GM19043 (cell line): ENCODE measurements around the gene CXCL1.

ENCODE experiments used
- ATAC-seq: cut with Tn5 transposase; IDR thresholded peaks from one replicate; pipeline ENCODE4 v1.9.1; 2021; ENCODE audit warnings: low read depth; ENCODE audit not compliant: unreplicated experiment

Gene CXCL1

DNA sequence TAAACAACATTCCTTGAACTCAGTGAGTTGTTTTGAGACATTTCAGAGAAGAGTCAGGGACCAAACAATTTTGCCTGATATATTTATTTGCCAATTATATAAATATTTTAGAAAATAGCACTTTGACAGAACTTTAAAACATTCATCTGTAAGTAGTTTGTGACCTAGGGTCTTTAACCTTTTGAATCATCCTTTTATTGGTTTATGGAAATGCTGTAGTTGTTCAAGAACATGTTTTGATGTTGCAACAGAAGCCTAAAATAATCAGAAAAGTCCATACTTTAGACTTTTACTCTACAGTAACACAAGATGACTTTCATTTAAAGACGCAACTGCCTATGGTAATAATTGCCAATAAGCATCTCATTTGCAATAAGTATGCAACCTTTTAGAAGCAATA, 43.0 kb downstream of the CXCL1 start:
- ATAC-seq, result no peak

DNA sequence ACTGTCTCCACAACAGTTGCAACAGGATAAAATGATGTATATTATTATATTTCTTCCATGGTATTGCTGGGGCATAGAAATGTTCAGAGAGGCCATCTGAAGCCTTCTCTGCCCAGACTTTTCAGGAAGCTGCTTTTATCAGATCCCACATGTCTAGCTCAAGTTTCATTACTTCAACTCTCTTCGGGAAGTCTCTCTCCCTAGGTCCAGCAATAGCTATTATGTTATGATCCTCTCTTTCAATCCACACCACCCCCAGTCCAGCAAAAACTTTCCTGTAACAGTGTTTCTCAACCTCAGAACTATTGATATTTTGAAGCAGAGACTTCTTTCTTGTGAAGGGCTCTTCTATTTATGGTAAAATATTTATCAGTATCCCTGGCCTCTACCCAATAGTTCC, 44.9 kb downstream of the CXCL1 start:
- ATAC-seq, result no peak

DNA sequence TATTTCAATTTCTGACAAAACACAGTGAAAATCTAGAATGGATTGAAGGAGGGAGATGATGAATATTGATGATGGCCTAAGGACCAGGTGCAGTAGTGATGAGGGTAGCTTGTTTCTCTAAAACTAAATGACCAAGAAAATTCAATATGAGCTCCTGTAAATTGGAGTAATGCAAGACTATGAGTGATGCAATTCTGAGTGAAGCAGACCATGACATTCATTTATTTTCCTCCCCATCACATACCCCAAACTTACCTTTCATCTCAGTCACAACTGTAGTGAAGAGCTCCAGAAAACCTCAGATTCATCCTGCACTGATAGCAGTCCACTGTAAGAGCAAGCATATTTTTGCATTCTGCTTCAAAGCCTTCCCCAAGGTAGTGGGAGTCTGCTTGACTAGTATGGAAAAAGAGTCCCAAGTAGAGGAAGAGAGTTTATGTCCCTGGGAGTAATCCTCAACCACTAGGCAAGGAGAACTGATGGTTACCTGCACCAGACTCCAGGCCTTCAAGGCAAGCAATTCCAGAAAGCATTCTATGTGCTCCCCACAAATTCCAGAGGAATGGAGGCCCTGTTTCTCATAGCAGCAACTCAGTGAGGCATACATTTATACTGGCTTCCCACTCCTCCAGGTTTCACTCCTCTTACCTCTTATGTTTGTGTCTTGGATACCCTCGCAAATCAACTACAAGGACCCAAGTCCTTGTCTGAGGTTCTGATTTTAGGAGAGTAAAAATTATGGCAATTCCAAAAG, 47.2 kb downstream of the CXCL1 start:
- no peak for ATAC-seq

DNA sequence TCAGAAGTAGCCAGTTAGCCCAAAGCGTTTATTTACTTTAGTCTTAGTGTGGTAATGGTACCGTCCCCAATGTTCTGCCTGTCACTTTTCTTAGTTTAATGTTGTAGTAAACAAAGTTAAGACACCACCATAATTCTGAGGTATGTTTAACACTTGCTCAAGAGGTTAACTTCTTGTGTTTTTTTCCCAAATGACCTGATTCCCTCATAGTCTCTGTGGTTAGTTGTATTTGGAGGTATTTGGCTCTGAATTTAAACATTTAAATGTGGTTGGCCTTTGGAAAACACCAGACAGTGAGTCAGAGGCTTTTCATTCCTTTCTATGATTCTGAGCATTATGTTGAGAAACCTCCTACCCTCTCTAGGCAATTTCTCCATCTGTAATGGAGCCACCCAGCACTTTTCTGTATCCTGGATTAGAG, 47.9 kb downstream of the CXCL1 start:
- ATAC-seq, result no peak

DNA sequence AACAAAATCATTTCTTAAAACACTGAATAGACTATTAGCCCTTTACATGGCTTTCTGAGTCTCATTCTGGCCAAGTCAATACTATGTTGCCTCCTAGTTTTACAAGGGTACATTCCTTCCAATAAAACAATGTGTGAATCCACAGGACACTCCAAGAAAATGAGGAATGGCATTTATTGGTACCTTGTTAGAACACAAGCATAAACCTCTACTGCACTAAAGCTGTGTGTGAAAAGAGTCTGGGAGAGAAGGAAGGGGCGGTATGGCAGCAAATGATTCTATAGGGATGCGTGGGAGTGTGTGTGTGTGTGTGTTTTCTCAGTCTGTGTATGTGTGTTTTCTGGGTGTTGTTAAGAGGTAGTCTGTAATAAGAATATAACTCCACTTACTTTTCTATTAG, 48.9 kb downstream of the CXCL1 start:
- no peak for ATAC-seq

DNA sequence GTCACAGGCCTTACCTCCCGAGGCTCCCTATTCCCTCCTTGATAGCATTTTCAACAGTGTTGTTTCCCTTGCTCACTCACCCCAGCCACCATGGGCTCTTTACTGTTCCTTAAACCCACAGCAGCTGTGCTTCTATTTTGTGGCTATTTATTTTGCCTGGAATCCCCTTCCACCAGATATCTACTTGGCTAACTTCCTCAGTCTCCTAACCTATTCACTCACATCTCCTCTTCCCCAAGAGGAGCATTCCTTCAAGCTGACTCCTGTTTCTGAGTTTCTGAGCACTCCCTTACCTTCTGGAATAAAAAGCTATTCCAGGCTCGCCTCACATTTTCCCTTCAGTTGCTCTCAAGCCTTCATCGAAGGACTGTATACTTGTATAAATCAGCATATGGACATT, 50.5 kb downstream of the CXCL1 start:
- ATAC-seq, result no peak
